Endodermal cell (in vitro differentiated cells): ENCODE results near the gene SVBP. TPM values are rescaled to one million over a fixed set of nuclear protein-coding genes. Genes with fewer than 3 reads are reported as not detected.
"Not testable (repeated sequence)": the region's sequence is repeated elsewhere in the genome, so short reads cannot be mapped to it uniquely, and the experiment has no call there.

Experiments
- DNase-seq: peaks from one replicate; pipeline ENCODE4 v3.0.0-alpha.2; 2017
- H3K27ac ChIP-seq: 2 replicates; pipeline ENCODE4 v1.5.1; 2013; ENCODE audit warnings: mild to moderate bottlenecking, low read depth, low read length, moderate library complexity
- H3K27me3 ChIP-seq: 2 replicates; pipeline ENCODE4 v1.6.1; 2013; ENCODE audit warnings: mild to moderate bottlenecking, low read length, moderate library complexity; ENCODE audit not compliant: insufficient read depth, control insufficient read depth, poor library complexity, severe bottlenecking
- H3K36me3 ChIP-seq: 2 replicates; pipeline ENCODE4 v1.7.0; 2013; ENCODE audit warnings: mild to moderate bottlenecking, low read length, moderate library complexity; ENCODE audit not compliant: control insufficient read depth, insufficient read depth
- H3K4me1 ChIP-seq: one replicate; pipeline ENCODE4 v1.7.0; 2013; ENCODE audit warnings: low read length; ENCODE audit not compliant: control insufficient read depth, insufficient read depth
- H3K4me3 ChIP-seq: 2 replicates; pipeline ENCODE4 v1.5.1; 2013; ENCODE audit warnings: mild to moderate bottlenecking, low read length, moderate library complexity
- H3K9ac ChIP-seq: 2 replicates; pipeline ENCODE4 v1.6.1; 2013; ENCODE audit warnings: mild to moderate bottlenecking, low read length, moderate library complexity; ENCODE audit not compliant: poor library complexity, severe bottlenecking; ENCODE audit errors: extremely low read depth
- H3K9me3 ChIP-seq: 2 replicates; pipeline ENCODE4 v1.6.1; 2013; ENCODE audit warnings: mild to moderate bottlenecking, low read length, moderate library complexity; ENCODE audit not compliant: control insufficient read depth
- H3K27ac Mint-ChIP-seq: 2 replicates; pipeline ENCODE4 v1.8.0; 2020; ENCODE audit warnings: mixed read lengths
- H3K27me3 Mint-ChIP-seq: 2 replicates; pipeline ENCODE4 v1.8.0; 2021; ENCODE audit warnings: mild to moderate bottlenecking, mixed read lengths; ENCODE audit not compliant: insufficient read depth
- H3K36me3 Mint-ChIP-seq: 2 replicates; pipeline ENCODE4 v1.8.0; 2020; ENCODE audit warnings: low read depth, mixed read lengths
- H3K4me1 Mint-ChIP-seq: 2 replicates; pipeline ENCODE4 v1.8.0; 2020; ENCODE audit warnings: mixed read lengths
- H3K4me3 Mint-ChIP-seq: 2 replicates; pipeline ENCODE4 v1.8.0; 2020; ENCODE audit warnings: mild to moderate bottlenecking, moderate library complexity, mixed read lengths
- H3K9me3 Mint-ChIP-seq: 2 replicates; pipeline ENCODE4 v1.8.0; 2020; ENCODE audit warnings: mild to moderate bottlenecking, mixed read lengths
- WGBS, 2 experiments: methylation state at CpG; one replicate each; pipeline versions ENCODE4 v1.1.5 to v1.1.7; 2013; ENCODE audit warnings: missing lambda C conversion rate in 2 of 2, mixed read lengths in 1 of 2; ENCODE audit not compliant: insufficient coverage in 1 of 2, insufficient read length in 1 of 2; 5-methylcytosine and 5-hydroxymethylcytosine counted together
- total RNA-seq, 2 donors: library from RNA; stranded (reverse); fragmentation: NEBNext Ultra II Directional in 1 of 2; extraction: Animal tissue kit (Norgen Biotek cat#: 25700) in 1 of 2; gene quantifications; 2 replicates in 1 of 2; 3 replicates in 1 of 2; pipeline ENCODE4 v1.2.1, GENCODE V29; 2021
- TF ChIP-seq, protein P1 (sequence below): fragments of 200-600 bp; sonication (generic); conservative IDR thresholded peaks from 2 replicates; pipeline ENCODE4 v1.5.0; 2021; ENCODE audit warnings: antibody characterized with exemption, mild to moderate bottlenecking

Gene SVBP
- total RNA-seq, 2 donors from 2014 or later, result 40.2 to 45.3 TPM

DNA sequence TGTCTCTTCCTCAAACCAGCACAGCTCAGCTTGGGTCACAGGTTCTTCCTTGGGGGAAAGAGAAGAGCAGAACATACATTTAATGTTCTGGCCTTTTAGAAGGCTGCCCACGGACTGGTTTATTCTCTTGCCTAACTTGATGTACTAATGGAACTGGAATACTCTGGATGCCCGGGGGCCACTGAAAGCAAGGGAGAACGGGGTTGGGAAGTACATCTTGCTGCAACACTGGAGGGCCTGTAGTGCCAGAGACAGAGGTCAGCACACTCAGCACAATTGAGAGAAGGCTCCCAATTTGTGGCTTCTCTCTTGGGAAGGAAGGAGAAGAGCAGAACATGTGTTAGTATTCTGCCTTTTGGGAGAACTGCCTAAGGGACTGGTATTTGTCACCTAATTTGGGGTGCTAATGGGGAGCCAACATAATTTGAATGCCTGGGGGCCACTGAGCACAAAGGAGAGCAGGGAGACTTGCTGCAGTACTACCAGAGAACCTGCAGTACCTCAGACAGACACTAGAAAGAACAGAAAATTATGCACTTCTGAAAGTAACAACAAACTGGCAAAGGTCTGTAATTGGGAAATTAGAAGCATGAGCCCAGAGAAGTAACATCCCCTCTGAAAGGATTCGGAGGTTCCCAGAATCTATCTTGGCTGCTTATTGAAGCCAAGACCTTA lies 43.3 kb upstream of the SVBP start:
- TF ChIP-seq, protein P1, sequence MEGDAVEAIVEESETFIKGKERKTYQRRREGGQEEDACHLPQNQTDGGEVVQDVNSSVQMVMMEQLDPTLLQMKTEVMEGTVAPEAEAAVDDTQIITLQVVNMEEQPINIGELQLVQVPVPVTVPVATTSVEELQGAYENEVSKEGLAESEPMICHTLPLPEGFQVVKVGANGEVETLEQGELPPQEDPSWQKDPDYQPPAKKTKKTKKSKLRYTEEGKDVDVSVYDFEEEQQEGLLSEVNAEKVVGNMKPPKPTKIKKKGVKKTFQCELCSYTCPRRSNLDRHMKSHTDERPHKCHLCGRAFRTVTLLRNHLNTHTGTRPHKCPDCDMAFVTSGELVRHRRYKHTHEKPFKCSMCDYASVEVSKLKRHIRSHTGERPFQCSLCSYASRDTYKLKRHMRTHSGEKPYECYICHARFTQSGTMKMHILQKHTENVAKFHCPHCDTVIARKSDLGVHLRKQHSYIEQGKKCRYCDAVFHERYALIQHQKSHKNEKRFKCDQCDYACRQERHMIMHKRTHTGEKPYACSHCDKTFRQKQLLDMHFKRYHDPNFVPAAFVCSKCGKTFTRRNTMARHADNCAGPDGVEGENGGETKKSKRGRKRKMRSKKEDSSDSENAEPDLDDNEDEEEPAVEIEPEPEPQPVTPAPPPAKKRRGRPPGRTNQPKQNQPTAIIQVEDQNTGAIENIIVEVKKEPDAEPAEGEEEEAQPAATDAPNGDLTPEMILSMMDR, result peak; percentile 63
- H3K9me3 ChIP-seq, result peaks cover 8% of the 10 kb centered on the region
- peak overlapping the region; percentile 8 for H3K27ac Mint-ChIP-seq
- H3K36me3 Mint-ChIP-seq, result peaks cover 18% of the 10 kb centered on the region
- 86 to 88% methylated on average over 4 of the region's 4 CpGs for WGBS, 2 experiments
- peak; percentile 82 for DNase-seq
- H3K9me3 Mint-ChIP-seq, result peaks cover 44% of the 10 kb centered on the region
- no peaks in the 10 kb centered on the region for H3K4me1 ChIP-seq
- peaks cover 11% of the 10 kb centered on the region for H3K27me3 Mint-ChIP-seq
- no peak overlapping the region for H3K9ac ChIP-seq
- H3K4me1 Mint-ChIP-seq, result peaks cover 5% of the 10 kb centered on the region
- no peaks in the 10 kb centered on the region for H3K27me3 ChIP-seq
- H3K27ac ChIP-seq, result no peak overlapping the region
- no peak overlapping the region for H3K4me3 ChIP-seq
- no peak overlapping the region for H3K4me3 Mint-ChIP-seq
- H3K36me3 ChIP-seq, result no peaks in the 10 kb centered on the region

DNA sequence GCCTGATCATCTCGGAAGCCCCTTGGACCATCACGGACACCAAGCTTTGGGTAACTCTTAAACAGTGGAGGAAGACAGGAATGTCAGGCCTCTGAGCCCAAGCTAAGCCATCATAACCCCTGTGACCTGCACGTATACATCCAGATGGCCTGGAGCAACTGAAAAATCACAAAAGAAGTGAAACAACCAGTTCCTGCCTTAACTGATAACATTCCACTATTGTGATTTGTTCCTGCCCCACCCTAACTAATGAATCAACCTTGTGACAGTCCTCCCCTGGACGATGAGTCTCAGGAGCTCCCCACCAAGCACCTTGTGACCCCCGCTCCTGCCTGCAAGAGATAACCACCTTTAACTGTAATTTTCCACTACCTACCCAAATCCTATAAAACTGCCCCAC lies 42.2 kb upstream of the SVBP start:
- H3K4me1 ChIP-seq, H3K4me3 ChIP-seq, H3K27ac ChIP-seq, DNase-seq, H3K9ac ChIP-seq, H3K9me3 ChIP-seq, H3K36me3 ChIP-seq, H3K27me3 ChIP-seq, H3K4me3 Mint-ChIP-seq, H3K27ac Mint-ChIP-seq, H3K4me1 Mint-ChIP-seq: not testable (repeated sequence)
- peaks cover 18% of the 10 kb centered on the region for H3K36me3 Mint-ChIP-seq
- peaks cover 44% of the 10 kb centered on the region for H3K9me3 Mint-ChIP-seq
- WGBS, 2 experiments, result 90 to 97% methylated on average over 5 of the region's 5 CpGs
- H3K27me3 Mint-ChIP-seq, result peaks cover 11% of the 10 kb centered on the region

DNA sequence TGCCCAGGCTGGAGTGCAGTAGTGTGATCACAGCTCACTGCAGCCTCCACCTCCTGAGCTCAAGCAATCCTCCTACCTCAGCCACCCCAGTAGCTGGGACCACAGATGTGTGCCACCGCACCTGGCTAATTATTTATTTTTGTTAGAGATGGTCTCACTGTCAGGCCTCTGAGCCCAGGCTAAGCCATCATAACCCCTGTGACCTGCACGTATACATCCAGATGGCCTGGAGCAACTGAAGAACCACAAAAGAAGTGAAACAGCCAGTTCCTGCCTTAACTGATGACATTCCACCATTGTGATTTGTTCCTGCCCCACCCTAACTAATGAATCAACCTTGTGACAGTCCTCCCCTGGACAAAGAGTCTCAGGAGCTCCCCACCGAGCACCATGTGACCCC lies 39.4 kb upstream of the SVBP start:
- not testable (repeated sequence) for DNase-seq, H3K9ac ChIP-seq, H3K27me3 ChIP-seq, H3K27ac Mint-ChIP-seq, H3K27me3 Mint-ChIP-seq, H3K4me1 Mint-ChIP-seq, H3K4me3 Mint-ChIP-seq, H3K4me3 ChIP-seq, H3K27ac ChIP-seq, H3K9me3 ChIP-seq, H3K4me1 ChIP-seq
- Mint-ChIP-seq H3K36me3 (peaks cover 39% of the 10 kb centered on the region), H3K9me3 (peaks cover 45% of the 10 kb centered on the region)
- 93% methylated on average over 3 of the region's 3 CpGs; no CpG with 5 or more reads in 1 of the 2 experiments for WGBS, 2 experiments
- H3K36me3 ChIP-seq, result peaks cover 11% of the 10 kb centered on the region

DNA sequence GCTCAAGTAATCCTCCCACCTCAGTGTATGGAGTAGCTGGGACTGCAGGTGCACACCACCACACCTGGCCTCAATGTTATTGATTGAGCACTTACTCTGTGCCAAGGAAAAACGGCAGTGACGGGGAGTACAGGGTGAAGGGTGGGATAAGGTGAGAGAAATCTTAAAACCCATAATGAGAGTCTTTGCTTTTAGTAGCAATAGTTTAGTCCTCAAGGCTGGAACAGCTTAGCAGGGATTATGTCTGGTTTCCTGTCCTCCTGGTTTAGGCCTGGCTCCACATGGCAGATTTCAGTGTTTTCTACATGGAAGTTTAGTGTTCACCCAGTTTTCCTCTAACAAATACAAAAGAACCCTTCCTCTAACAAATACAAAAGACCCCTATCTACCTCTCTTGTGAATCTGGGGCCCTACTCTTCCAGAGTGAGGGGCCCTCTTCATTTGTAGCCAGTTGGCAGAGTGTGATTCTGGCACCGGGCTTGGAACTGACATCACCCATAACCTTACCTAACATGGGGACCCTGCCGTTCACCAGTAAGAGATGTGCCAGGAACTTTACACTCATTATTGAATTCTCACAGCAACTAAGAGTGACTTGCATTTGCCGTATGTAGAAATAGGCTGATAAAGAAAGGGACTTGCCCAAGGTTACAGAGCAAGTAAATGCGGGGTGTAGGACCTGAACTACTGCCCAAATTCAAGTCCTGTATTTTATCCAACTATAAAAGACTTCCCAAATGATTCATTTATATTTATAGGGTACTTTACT lies 36.1 kb upstream of the SVBP start:
- Mint-ChIP-seq H3K4me3 (no peak overlapping the region), H3K9me3 (peaks cover 40% of the 10 kb centered on the region), H3K36me3 (peaks cover 63% of the 10 kb centered on the region), H3K27ac (no peak overlapping the region), H3K4me1 (no peaks in the 10 kb centered on the region), H3K27me3 (peaks cover 9% of the 10 kb centered on the region)
- Histone ChIP-seq H3K9ac (no peak overlapping the region), H3K36me3 (peaks cover 36% of the 10 kb centered on the region), H3K4me3 (no peak overlapping the region), H3K27me3 (no peaks in the 10 kb centered on the region), H3K27ac (no peak overlapping the region), H3K9me3 (peaks cover 20% of the 10 kb centered on the region), H3K4me1 (no peaks in the 10 kb centered on the region)
- DNase-seq, result no peak
- TF ChIP-seq, protein P1, result no peak
- 97 to 100% methylated on average over 1 to 6 of the region's 6 CpGs for WGBS, 2 experiments
